GM21717 (cell line): ENCODE data around the gene AMPD2.
"Not testable (repeated sequence)": the region's sequence is repeated elsewhere in the genome, so short reads cannot be mapped to it uniquely, and the experiment has no call there.

Experiments
- ATAC-seq: cut with Tn5 transposase; IDR thresholded peaks from one replicate; pipeline ENCODE4 v1.9.1; 2021; ENCODE audit warnings: mild to moderate bottlenecking, moderate library complexity; ENCODE audit not compliant: unreplicated experiment

Gene AMPD2

GRCh38 chr1:109676683-109677381 lies 57.2 kb downstream of the AMPD2 start:
- ATAC-seq = not testable (repeated sequence)

GRCh38 chr1:109677459-109677858 lies 57.8 kb downstream of the AMPD2 start:
- no peak for ATAC-seq

- not testable (repeated sequence) for ATAC-seq
Measured at GRCh38 chr1:109678637-109679036, 59.0 kb downstream of the AMPD2 start.
